GM23338 (cell line): Measurements from ENCODE around the gene DOCK2. TPM values are rescaled to one million over a fixed set of nuclear protein-coding genes. Genes with fewer than 3 reads are reported as not detected.

Experiments used
- ATAC-seq: fragments of 200-7000 bp; cut with Tn5 transposase; 3 replicates; pipeline ENCODE4 v1.9.1; 2020
- DNase-seq: peaks from one replicate; pipeline ENCODE4 v3.0.0-alpha.2; 2015; ENCODE audit warnings: low spot score
- H2AFZ ChIP-seq: fragments of 200-600 bp; sonication (generic); 2 replicates; pipeline ENCODE4 v1.8.0; 2016; ENCODE audit warnings: antibody characterized with exemption, mild to moderate bottlenecking, moderate library complexity
- H3F3A ChIP-seq: fragments of 200-600 bp; sonication (generic); replicated peaks from 2 replicates; pipeline ENCODE4 v1.8.0; 2017; ENCODE audit warnings: antibody characterized with exemption, mixed run types, low read depth
- H3K27ac ChIP-seq: fragments of 200-600 bp; sonication (generic); 2 replicates; pipeline ENCODE4 v1.6.1; 2016; ENCODE audit warnings: low read depth
- H3K27me3 ChIP-seq: fragments of 200-600 bp; sonication (generic); 2 replicates; pipeline ENCODE4 v1.8.0; 2016; ENCODE audit warnings: mild to moderate bottlenecking, mixed run types, moderate library complexity; ENCODE audit not compliant: insufficient read depth
- H3K36me3 ChIP-seq: fragments of 200-600 bp; sonication (generic); 2 replicates; pipeline ENCODE4 v1.8.0; 2016; ENCODE audit warnings: mild to moderate bottlenecking; ENCODE audit not compliant: insufficient read depth
- H3K4me1 ChIP-seq: fragments of 200-600 bp; sonication (generic); 2 replicates; pipeline ENCODE4 v1.8.0; 2016; ENCODE audit warnings: mild to moderate bottlenecking, moderate library complexity; ENCODE audit not compliant: insufficient read depth
- H3K4me2 ChIP-seq: fragments of 200-600 bp; sonication (generic); 2 replicates; pipeline ENCODE4 v1.7.1; 2017; ENCODE audit warnings: mixed run types
- H3K4me3 ChIP-seq: fragments of 200-600 bp; sonication (generic); 2 replicates; pipeline ENCODE4 v1.6.1; 2016; ENCODE audit warnings: mixed run types
- H3K79me2 ChIP-seq: fragments of 200-600 bp; sonication (generic); replicated peaks from 2 replicates; pipeline ENCODE4 v1.8.0; 2017; ENCODE audit warnings: mild to moderate bottlenecking; ENCODE audit not compliant: insufficient read depth
- H3K9me2 ChIP-seq: fragments of 200-600 bp; sonication (generic); 2 replicates; pipeline ENCODE4 v1.8.0; 2017; ENCODE audit not compliant: insufficient read depth
- H4K20me1 ChIP-seq: fragments of 200-600 bp; sonication (generic); replicated peaks from 2 replicates; pipeline ENCODE4 v1.8.0; 2017; ENCODE audit warnings: mild to moderate bottlenecking; ENCODE audit not compliant: insufficient read depth
- H3K27ac Mint-ChIP-seq: 2 replicates; pipeline ENCODE4 v1.8.0; 2020; ENCODE audit warnings: inconsistent platforms, mild to moderate bottlenecking, moderate library complexity, mixed read lengths
- H3K27me3 Mint-ChIP-seq: 3 replicates; pipeline ENCODE4 v1.8.0; 2022; ENCODE audit warnings: low read depth, mild to moderate bottlenecking, moderate library complexity, mixed read lengths, inconsistent platforms; ENCODE audit not compliant: insufficient read depth, poor library complexity
- H3K36me3 Mint-ChIP-seq: 3 replicates; pipeline ENCODE4 v1.8.0; 2021; ENCODE audit warnings: low read depth, mild to moderate bottlenecking, inconsistent platforms, moderate library complexity, mixed read lengths
- H3K4me1 Mint-ChIP-seq: 3 replicates; pipeline ENCODE4 v1.8.0; 2020; ENCODE audit warnings: mild to moderate bottlenecking, inconsistent platforms, mixed read lengths
- H3K4me3 Mint-ChIP-seq: 3 replicates; pipeline ENCODE4 v1.8.0; 2021; ENCODE audit warnings: moderate library complexity, mild to moderate bottlenecking, inconsistent platforms, mixed read lengths
- H3K9me3 Mint-ChIP-seq: 3 replicates; pipeline ENCODE4 v1.8.0; 2020; ENCODE audit warnings: moderate library complexity, mild to moderate bottlenecking, inconsistent platforms, mixed read lengths
- EZH2 ChIP-seq: fragments of 200-600 bp; sonication (generic); IDR thresholded peaks from one replicate; pipeline ENCODE4 v1.8.0; 2017; ENCODE audit warnings: antibody characterized with exemption, mild to moderate bottlenecking, low read depth; ENCODE audit not compliant: unreplicated experiment
- EZH2phosphoT487 ChIP-seq: fragments of 200-600 bp; sonication (generic); IDR thresholded peaks from one replicate; pipeline ENCODE4 v1.8.1; 2018; ENCODE audit warnings: antibody characterized with exemption; ENCODE audit not compliant: unreplicated experiment
- STAT1 ChIP-seq: IDR thresholded peaks from one replicate; pipeline ENCODE4 v1.6.1; 2016; ENCODE audit warnings: antibody characterized with exemption; ENCODE audit not compliant: unreplicated experiment
- polyA plus RNA-seq: library from polyadenylated mRNA; unstranded; fragments of >200 nt; fragmentation: Nextera tagmentation; extraction: Ambion mirVana; gene quantifications from 2 replicates; pipeline ENCODE4 v1.2.1, GENCODE V29; 2016
- total RNA-seq: library from RNA; depleted of rRNA; stranded (reverse); fragments of >200 nt; shearing (Covaris generic); gene quantifications from 2 replicates; pipeline ENCODE4 v1.2.3, GENCODE V29; 2014
- TF ChIP-seq, protein P1 (sequence below): fragments of 250-450 bp; sonication (Bioruptor Pico); IDR thresholded peaks from 2 replicates; pipeline ENCODE4 v1.5.0; 2020; ENCODE audit warnings: mild to moderate bottlenecking, moderate library complexity
- TF ChIP-seq, protein P2 (sequence below): IDR thresholded peaks from 2 replicates; pipeline ENCODE4 v1.6.1; 2016; ENCODE audit warnings: antibody characterized with exemption
- TF ChIP-seq, protein P3 (sequence below), 2 experiments: fragments of 200-600 bp in 1 of 2; sonication (generic) in 1 of 2; conservative IDR thresholded peaks; 2 replicates each; pipeline versions ENCODE4 v1.5.1 to v1.6.1; 2016 to 2017; ENCODE audit warnings: antibody characterized with exemption in 2 of 2, low read depth in 2 of 2, mild to moderate bottlenecking in 2 of 2, moderate library complexity in 1 of 2

The DOCK2 gene
- total and polyA plus RNA-seq, 2 experiments from 2014 or later: 3.7 to 9.4 TPM

DNA sequence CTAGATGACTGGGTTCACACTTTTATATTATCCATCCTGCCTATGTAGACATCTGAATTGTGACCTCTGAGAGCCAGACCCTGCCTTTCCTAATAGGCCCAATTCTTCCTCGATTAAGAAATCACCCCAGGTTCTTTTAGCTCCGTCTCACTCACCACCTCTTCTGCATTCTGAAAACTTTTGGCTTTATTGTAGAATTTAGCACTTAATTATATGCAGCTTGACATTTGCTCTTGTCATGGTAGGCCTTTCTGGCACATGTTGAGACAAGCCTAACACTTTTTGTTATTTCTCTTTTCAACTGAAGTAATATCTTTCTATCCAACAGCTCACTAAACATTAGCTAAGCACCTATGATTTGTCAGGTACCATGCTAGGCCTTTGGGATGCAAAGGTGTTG lies 180.0 kb downstream of the DOCK2 start:
- H3K4me3 Mint-ChIP-seq: no peak overlapping the region
- Histone ChIP-seq H3K36me3 (no peaks in the 10 kb centered on the region), H3K27ac (no peak overlapping the region), H3K27me3 (no peaks in the 10 kb centered on the region), H3K4me2 (no peak overlapping the region), H3K4me1 (peaks cover 12% of the 10 kb centered on the region), H4K20me1 (no peaks in the 10 kb centered on the region), H3K79me2 (no peaks in the 10 kb centered on the region), H3F3A (no peaks in the 10 kb centered on the region), H2AFZ (no peak overlapping the region), H3K4me3 (no peak overlapping the region), H3K9me2 (peaks cover 10% of the 10 kb centered on the region; the same call in 1 of the 2 replicates)
- peaks cover 15% of the 10 kb centered on the region; the same call in 2 of the 3 replicates for H3K9me3 Mint-ChIP-seq
- peaks cover 16% of the 10 kb centered on the region; the same call in 2 of the 3 replicates for H3K4me1 Mint-ChIP-seq
- ATAC-seq (no peak), DNase-seq (no peak)
- no peak overlapping the region for H3K27ac Mint-ChIP-seq
- TF ChIP-seq, protein P1, sequence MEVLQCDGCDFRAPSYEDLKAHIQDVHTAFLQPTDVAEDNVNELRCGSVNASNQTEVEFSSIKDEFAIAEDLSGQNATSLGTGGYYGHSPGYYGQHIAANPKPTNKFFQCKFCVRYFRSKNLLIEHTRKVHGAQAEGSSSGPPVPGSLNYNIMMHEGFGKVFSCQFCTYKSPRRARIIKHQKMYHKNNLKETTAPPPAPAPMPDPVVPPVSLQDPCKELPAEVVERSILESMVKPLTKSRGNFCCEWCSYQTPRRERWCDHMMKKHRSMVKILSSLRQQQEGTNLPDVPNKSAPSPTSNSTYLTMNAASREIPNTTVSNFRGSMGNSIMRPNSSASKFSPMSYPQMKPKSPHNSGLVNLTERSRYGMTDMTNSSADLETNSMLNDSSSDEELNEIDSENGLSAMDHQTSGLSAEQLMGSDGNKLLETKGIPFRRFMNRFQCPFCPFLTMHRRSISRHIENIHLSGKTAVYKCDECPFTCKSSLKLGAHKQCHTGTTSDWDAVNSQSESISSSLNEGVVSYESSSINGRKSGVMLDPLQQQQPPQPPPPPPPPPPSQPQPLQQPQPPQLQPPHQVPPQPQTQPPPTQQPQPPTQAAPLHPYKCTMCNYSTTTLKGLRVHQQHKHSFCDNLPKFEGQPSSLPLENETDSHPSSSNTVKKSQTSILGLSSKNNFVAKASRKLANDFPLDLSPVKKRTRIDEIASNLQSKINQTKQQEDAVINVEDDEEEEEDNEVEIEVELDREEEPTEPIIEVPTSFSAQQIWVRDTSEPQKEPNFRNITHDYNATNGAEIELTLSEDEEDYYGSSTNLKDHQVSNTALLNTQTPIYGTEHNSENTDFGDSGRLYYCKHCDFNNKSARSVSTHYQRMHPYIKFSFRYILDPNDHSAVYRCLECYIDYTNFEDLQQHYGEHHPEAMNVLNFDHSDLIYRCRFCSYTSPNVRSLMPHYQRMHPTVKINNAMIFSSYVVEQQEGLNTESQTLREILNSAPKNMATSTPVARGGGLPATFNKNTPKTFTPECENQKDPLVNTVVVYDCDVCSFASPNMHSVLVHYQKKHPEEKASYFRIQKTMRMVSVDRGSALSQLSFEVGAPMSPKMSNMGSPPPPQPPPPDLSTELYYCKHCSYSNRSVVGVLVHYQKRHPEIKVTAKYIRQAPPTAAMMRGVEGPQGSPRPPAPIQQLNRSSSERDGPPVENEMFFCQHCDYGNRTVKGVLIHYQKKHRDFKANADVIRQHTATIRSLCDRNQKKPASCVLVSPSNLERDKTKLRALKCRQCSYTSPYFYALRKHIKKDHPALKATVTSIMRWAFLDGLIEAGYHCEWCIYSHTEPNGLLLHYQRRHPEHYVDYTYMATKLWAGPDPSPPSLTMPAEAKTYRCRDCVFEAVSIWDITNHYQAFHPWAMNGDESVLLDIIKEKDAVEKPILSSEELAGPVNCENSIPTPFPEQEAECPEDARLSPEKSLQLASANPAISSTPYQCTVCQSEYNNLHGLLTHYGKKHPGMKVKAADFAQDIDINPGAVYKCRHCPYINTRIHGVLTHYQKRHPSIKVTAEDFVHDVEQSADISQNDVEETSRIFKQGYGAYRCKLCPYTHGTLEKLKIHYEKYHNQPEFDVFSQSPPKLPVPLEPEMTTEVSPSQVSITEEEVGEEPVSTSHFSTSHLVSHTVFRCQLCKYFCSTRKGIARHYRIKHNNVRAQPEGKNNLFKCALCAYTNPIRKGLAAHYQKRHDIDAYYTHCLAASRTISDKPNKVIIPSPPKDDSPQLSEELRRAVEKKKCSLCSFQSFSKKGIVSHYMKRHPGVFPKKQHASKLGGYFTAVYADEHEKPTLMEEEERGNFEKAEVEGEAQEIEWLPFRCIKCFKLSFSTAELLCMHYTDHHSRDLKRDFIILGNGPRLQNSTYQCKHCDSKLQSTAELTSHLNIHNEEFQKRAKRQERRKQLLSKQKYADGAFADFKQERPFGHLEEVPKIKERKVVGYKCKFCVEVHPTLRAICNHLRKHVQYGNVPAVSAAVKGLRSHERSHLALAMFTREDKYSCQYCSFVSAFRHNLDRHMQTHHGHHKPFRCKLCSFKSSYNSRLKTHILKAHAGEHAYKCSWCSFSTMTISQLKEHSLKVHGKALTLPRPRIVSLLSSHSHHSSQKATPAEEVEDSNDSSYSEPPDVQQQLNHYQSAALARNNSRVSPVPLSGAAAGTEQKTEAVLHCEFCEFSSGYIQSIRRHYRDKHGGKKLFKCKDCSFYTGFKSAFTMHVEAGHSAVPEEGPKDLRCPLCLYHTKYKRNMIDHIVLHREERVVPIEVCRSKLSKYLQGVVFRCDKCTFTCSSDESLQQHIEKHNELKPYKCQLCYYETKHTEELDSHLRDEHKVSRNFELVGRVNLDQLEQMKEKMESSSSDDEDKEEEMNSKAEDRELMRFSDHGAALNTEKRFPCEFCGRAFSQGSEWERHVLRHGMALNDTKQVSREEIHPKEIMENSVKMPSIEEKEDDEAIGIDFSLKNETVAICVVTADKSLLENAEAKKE (CRISPR knock-in tag): no peak
- TF ChIP-seq EZH2: no peak
- TF ChIP-seq, protein P2, sequence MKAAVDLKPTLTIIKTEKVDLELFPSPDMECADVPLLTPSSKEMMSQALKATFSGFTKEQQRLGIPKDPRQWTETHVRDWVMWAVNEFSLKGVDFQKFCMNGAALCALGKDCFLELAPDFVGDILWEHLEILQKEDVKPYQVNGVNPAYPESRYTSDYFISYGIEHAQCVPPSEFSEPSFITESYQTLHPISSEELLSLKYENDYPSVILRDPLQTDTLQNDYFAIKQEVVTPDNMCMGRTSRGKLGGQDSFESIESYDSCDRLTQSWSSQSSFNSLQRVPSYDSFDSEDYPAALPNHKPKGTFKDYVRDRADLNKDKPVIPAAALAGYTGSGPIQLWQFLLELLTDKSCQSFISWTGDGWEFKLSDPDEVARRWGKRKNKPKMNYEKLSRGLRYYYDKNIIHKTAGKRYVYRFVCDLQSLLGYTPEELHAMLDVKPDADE: no peak
- TF ChIP-seq STAT1: no peak
- TF ChIP-seq EZH2phosphoT487: no peak
- TF ChIP-seq, protein P3, sequence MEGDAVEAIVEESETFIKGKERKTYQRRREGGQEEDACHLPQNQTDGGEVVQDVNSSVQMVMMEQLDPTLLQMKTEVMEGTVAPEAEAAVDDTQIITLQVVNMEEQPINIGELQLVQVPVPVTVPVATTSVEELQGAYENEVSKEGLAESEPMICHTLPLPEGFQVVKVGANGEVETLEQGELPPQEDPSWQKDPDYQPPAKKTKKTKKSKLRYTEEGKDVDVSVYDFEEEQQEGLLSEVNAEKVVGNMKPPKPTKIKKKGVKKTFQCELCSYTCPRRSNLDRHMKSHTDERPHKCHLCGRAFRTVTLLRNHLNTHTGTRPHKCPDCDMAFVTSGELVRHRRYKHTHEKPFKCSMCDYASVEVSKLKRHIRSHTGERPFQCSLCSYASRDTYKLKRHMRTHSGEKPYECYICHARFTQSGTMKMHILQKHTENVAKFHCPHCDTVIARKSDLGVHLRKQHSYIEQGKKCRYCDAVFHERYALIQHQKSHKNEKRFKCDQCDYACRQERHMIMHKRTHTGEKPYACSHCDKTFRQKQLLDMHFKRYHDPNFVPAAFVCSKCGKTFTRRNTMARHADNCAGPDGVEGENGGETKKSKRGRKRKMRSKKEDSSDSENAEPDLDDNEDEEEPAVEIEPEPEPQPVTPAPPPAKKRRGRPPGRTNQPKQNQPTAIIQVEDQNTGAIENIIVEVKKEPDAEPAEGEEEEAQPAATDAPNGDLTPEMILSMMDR (conservative IDR thresholded peaks at IDR 0.05; ENCODE audit: low read depth in 2 of 2): no peak
- H3K36me3 Mint-ChIP-seq: peaks cover 4% of the 10 kb centered on the region; the same call in 1 of the 3 replicates
- H3K27me3 Mint-ChIP-seq: peaks cover 3% of the 10 kb centered on the region
